Esophagus muscularis mucosa (tissue), 4 donors: ENCODE results near the gene SHTN1. TPM values are rescaled to one million over a fixed set of nuclear protein-coding genes. Genes with fewer than 3 reads are reported as not detected.

ENCODE experiments used
- DNase-seq: peaks from one replicate; pipeline ENCODE4 v3.0.0-alpha.2; 2017; ENCODE audit errors: extremely low spot score
- H3K27ac ChIP-seq, 4 donors: fragments of 200-600 bp; sonication (generic); replicated peaks in 1 of 4; 1 replicate in 3 of 4; 2 replicates in 1 of 4; pipeline ENCODE4 v1.5.1; 2016 to 2019; ENCODE audit warnings: mild to moderate bottlenecking in 1 of 4
- H3K27me3 ChIP-seq, 4 donors: fragments of 200-600 bp; sonication (generic); one replicate each; pipeline versions ENCODE4 v1.5.1 to v1.6.0; 2016 to 2019
- H3K36me3 ChIP-seq, 4 donors: fragments of 200-600 bp; sonication (generic); one replicate each; pipeline ENCODE4 v1.5.1; 2016 to 2019
- H3K4me1 ChIP-seq, 4 donors: fragments of 200-600 bp; sonication (generic); one replicate each; pipeline ENCODE4 v1.5.1; 2016 to 2019
- H3K4me3 ChIP-seq, 4 donors: fragments of 200-600 bp; sonication (generic); 1 replicate in 2 of 4; 2 replicates in 2 of 4; pipeline ENCODE4 v1.5.1; 2016 to 2019; ENCODE audit warnings: mild to moderate bottlenecking in 4 of 4, moderate library complexity in 1 of 4
- H3K9me3 ChIP-seq, 4 donors: fragments of 200-600 bp; sonication (generic); 1 replicate in 3 of 4; 2 replicates in 1 of 4; pipeline ENCODE4 v1.5.1; 2016 to 2019
- EP300 ChIP-seq: sonication (generic); formaldehyde crosslinking; IDR thresholded peaks from one replicate; pipeline ENCODE4 v1.6.1; 2017; ENCODE audit warnings: antibody characterized with exemption
- POLR2A ChIP-seq: fragments of 450-650 bp; IDR thresholded peaks from one replicate; pipeline ENCODE4 v1.6.1; 2017; ENCODE audit warnings: antibody characterized with exemption, moderate library complexity, mild to moderate bottlenecking, low read depth
- POLR2AphosphoS5 ChIP-seq, 2 donors: sonication (generic); formaldehyde crosslinking; IDR thresholded peaks; one replicate each; pipeline ENCODE4 v1.6.1; 2017; ENCODE audit warnings: antibody characterized with exemption in 2 of 2
- WGBS: methylation state at CpG from one replicate; pipeline ENCODE4 v1.1.5; 2018; 5-methylcytosine and 5-hydroxymethylcytosine counted together
- intact Hi-C: fragments of 100-400 bp; cut with DNase I; formaldehyde crosslinking; loops from one replicate; pipeline ENCODE4 v1.15.1; 2023
- total RNA-seq, 4 donors: library from RNA; depleted of rRNA; stranded (reverse); fragments of >200 nt; gene quantifications; one replicate each; pipeline versions ENCODE4 v1.1.0 to v1.2.1, GENCODE V29; 2016
- TF ChIP-seq, protein P1 (sequence below), 3 experiments: fragments of 200-600 bp in 2 of 3; fragments of 450-650 bp in 1 of 3; sonication (generic) in 2 of 3; IDR thresholded peaks; one replicate each; pipeline ENCODE4 v1.5.1; 2017 to 2019; ENCODE audit warnings: antibody characterized with exemption in 3 of 3, mild to moderate bottlenecking in 2 of 3, moderate library complexity in 1 of 3

Gene SHTN1
- total RNA-seq, 4 donors from 2014 or later = 3.5 to 8.6 (median 6.1) TPM

DNA sequence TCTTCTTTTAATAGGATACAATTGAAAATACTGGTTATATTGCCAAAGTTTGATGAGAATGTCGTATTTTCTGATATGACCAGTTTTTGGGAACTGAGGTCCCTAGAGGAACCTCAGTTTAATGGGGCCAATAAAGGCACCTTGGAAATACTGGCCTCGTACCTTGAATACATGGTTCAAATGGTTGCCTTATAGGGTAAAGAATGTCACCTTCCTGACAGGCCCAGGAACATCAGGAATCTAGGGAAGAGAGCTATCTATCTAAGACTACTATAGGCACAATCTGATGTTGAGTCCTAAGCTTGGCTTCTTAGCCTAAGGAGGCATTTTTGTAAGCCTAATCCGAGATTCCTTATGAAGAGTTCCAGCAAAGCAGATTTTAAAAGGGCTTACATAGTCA, 9.3 kb downstream of the SHTN1 start:
- Histone ChIP-seq H3K9me3 (no peaks in the 10 kb centered on the region), H3K4me3 (no peak overlapping the region), H3K4me1 (no peaks in the 10 kb centered on the region), H3K27ac (no peak overlapping the region), H3K36me3 (no peaks in the 10 kb centered on the region), H3K27me3 (no peaks in the 10 kb centered on the region)
- TF ChIP-seq POLR2A (no peak), EP300 (no peak), POLR2AphosphoS5 (IDR thresholded peaks at IDR 0.05) (no peak)
- TF ChIP-seq, protein P1, sequence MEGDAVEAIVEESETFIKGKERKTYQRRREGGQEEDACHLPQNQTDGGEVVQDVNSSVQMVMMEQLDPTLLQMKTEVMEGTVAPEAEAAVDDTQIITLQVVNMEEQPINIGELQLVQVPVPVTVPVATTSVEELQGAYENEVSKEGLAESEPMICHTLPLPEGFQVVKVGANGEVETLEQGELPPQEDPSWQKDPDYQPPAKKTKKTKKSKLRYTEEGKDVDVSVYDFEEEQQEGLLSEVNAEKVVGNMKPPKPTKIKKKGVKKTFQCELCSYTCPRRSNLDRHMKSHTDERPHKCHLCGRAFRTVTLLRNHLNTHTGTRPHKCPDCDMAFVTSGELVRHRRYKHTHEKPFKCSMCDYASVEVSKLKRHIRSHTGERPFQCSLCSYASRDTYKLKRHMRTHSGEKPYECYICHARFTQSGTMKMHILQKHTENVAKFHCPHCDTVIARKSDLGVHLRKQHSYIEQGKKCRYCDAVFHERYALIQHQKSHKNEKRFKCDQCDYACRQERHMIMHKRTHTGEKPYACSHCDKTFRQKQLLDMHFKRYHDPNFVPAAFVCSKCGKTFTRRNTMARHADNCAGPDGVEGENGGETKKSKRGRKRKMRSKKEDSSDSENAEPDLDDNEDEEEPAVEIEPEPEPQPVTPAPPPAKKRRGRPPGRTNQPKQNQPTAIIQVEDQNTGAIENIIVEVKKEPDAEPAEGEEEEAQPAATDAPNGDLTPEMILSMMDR (IDR thresholded peaks at IDR 0.05) = no peak
- WGBS = 91% methylated on average over 3 of the region's 3 CpGs
- intact Hi-C loops = no loop called here
- DNase-seq = no peak

DNA sequence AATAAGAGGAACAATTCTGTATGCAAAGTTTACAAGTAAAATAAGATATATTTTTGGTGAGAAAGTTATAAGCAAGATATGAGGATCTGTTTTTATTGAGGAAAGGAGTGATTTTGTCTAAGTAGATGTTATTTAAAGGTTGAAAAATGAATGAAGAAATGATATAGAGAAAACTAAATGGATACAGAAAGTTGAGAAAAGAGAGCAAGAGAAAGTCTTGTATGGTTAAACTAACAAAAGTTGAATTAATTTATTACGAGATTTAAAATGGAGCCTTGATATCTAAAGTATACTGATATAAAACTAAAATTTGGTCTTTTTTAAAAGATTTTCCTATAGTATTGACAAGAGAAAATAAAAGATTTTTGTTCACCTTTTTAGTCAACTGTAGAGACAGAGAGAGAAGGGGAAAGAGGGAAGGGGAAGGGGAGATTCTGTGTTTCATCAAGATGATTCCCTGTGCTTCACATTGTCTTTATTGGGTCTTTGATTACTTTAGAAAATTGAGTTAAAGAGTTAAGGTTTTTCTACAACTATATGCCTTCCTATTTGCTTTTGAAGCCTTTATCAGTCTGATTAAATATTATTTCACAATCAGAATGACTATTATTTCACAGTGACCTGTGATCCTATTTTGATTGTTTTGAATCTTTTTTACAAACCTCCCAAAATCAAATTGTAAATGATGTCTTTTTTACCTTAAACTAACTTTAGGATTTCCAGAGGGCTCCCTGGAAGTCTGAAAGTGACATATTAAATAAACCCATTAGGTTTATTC, 10.7 kb downstream of the SHTN1 start:
- no peaks in the 10 kb centered on the region for H3K36me3 ChIP-seq
- no peak for DNase-seq
- WGBS = 92% methylated on average over 1 of the region's 1 CpG
- H3K9me3 ChIP-seq = no peaks in the 10 kb centered on the region
- no peaks in the 10 kb centered on the region for H3K4me1 ChIP-seq
- no peaks in the 10 kb centered on the region for H3K27me3 ChIP-seq
- TF ChIP-seq, protein P1 (IDR thresholded peaks at IDR 0.05) = no peak
- TF ChIP-seq POLR2A (no peak), EP300 (no peak), POLR2AphosphoS5 (IDR thresholded peaks at IDR 0.05) (no peak)
- H3K27ac ChIP-seq = no peak overlapping the region
- intact Hi-C loops = no loop called here
- H3K4me3 ChIP-seq = no peak overlapping the region

DNA sequence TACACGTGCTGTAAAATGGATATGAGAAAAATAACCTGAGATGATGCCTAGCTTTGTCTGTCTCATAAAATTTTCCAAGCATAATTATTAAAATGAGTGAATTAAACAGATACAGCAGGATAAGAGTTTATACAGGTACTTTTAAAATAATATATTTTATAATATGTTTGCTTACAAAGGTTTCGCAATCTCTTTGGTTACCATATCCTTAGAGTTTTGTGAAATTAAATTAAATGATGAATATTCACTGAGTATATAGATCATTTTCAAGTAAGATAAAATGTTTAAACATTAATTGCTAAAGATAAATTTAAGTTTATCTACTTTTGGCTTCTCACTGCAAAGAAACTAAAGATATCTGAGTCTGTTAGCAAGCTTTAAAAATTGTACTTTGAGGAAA, 11.4 kb downstream of the SHTN1 start:
- no peak for TF ChIP-seq POLR2AphosphoS5 (IDR thresholded peaks at IDR 0.05)
- TF ChIP-seq, protein P1 (IDR thresholded peaks at IDR 0.05) = no peak
- no peak for TF ChIP-seq POLR2A
- no peak for TF ChIP-seq EP300

DNA sequence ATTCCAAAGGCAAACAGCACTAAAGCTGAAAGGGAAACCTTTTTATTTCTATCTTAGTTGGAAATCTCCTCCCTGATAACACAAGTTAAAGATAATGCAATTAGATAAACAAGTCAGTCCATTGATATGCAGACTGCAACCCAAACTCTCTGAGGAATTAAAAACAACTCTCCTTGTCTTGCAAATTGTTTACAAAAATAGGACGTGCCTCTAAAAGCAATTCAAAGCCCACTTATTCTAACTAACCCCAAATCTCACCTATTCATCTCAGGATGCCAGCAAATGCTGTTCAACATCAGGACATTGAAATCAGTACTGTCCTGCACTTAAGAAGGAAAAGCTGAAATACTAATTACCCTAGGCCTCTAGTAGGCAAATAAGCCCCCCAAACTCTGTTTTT, 12.8 kb downstream of the SHTN1 start:
- intact Hi-C loops = no loop called here
- H3K27ac ChIP-seq = no peak overlapping the region
- H3K4me1 ChIP-seq = no peaks in the 10 kb centered on the region
- no peak for DNase-seq
- H3K36me3 ChIP-seq = no peaks in the 10 kb centered on the region
- TF ChIP-seq, protein P1 (IDR thresholded peaks at IDR 0.05) = no peak
- TF ChIP-seq POLR2AphosphoS5 (IDR thresholded peaks at IDR 0.05) (no peak), EP300 (no peak), POLR2A (no peak)
- no peaks in the 10 kb centered on the region for H3K9me3 ChIP-seq
- no peak overlapping the region for H3K4me3 ChIP-seq
- no peaks in the 10 kb centered on the region for H3K27me3 ChIP-seq
- WGBS = 63% methylated on average over 1 of the region's 1 CpG

More for the DNA sequence above, 11.4 kb downstream of the SHTN1 start:
- no peaks in the 10 kb centered on the region for H3K9me3 ChIP-seq
- no peak overlapping the region for H3K4me3 ChIP-seq
- no peak for DNase-seq
- intact Hi-C loops = no loop called here
- no peaks in the 10 kb centered on the region for H3K36me3 ChIP-seq
- WGBS = 99% methylated on average over 2 of the region's 2 CpGs
- H3K27ac ChIP-seq = no peak overlapping the region
- no peaks in the 10 kb centered on the region for H3K4me1 ChIP-seq
- H3K27me3 ChIP-seq = no peaks in the 10 kb centered on the region
